ENCODE results near the gene SPOCK1.
A peak's percentile ranks its signal among the peaks of the same experiment; 100 is the strongest.

Gene SPOCK1

DNA sequence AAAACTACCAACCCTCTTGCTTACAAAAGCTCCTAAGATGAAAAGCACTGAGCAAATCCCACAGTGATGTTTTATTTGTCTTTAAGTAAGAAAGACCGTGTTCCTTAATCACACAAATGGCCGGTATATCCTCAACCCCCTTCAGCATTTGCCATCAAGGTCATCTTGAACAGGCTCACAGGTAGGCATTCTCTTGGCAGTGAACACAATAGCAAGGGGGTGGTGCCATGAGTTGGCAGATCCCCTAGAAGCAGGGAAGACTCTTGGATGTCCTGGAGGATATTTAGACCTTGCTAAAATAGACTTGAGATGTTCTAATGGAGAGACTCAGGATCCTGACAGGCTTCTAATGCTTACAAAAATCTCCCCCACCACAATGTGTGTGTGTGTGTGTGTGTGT lies 323.0 kb downstream of the SPOCK1 start:
- TF ChIP-seq, protein P1, sequence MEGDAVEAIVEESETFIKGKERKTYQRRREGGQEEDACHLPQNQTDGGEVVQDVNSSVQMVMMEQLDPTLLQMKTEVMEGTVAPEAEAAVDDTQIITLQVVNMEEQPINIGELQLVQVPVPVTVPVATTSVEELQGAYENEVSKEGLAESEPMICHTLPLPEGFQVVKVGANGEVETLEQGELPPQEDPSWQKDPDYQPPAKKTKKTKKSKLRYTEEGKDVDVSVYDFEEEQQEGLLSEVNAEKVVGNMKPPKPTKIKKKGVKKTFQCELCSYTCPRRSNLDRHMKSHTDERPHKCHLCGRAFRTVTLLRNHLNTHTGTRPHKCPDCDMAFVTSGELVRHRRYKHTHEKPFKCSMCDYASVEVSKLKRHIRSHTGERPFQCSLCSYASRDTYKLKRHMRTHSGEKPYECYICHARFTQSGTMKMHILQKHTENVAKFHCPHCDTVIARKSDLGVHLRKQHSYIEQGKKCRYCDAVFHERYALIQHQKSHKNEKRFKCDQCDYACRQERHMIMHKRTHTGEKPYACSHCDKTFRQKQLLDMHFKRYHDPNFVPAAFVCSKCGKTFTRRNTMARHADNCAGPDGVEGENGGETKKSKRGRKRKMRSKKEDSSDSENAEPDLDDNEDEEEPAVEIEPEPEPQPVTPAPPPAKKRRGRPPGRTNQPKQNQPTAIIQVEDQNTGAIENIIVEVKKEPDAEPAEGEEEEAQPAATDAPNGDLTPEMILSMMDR (IDR thresholded peaks at IDR 0.05; ENCODE audit: control insufficient read depth, extremely low read depth, insufficient read depth), result no peak
- H3K4me3 ChIP-seq (ENCODE audit: low read depth, low read length), result no peak overlapping the region
- peak; percentile 3 for DNase-seq (ENCODE audit: low read depth)

DNA sequence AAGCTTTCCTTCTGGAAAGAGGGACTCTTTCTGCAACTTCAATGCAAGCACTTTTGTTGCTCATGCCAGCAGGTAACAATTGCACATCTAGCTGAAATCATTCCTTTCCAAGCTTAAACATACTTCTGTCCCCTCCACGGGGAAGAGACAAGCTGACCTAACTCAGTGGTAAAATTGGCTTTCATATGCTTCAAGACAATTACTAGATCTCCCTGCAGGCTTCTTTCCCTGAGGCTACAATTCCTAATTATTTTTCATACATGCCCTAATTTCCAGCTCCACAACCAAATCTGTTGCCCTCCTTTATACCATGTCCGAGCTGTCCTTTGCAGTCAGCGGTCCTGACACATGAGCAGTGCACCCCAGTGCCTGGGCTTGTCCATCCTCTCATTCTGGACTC lies 324.9 kb downstream of the SPOCK1 start:
- H3K4me3 ChIP-seq (ENCODE audit: low read depth, low read length), result no peak overlapping the region
- no peak for DNase-seq (ENCODE audit: low read depth)
- TF ChIP-seq, protein P1 (IDR thresholded peaks at IDR 0.05; ENCODE audit: control insufficient read depth, extremely low read depth, insufficient read depth), result no peak

DNA sequence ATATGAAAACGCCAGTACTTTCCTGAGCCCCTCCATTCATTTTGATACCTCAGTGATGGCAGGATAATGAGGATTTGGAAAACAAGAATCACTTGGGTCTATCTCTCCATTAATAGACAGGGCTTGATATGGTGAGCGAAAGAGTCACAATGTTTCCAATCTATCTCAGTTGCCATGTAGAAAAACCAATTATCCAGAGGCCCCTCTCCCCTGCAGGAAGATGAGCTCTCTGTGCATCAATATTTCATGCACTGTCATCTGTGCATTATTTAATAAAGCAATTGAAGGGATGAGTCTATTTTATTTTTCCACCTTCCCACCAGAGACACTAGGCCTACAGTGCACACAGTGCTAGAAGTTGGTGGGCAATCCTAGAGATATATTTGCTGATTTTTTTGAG lies 326.9 kb downstream of the SPOCK1 start:
- no peak for DNase-seq (ENCODE audit: low read depth)
- TF ChIP-seq, protein P1 (IDR thresholded peaks at IDR 0.05; ENCODE audit: control insufficient read depth, extremely low read depth, insufficient read depth), result no peak
- H3K4me3 ChIP-seq (ENCODE audit: low read depth, low read length), result no peak overlapping the region

DNA sequence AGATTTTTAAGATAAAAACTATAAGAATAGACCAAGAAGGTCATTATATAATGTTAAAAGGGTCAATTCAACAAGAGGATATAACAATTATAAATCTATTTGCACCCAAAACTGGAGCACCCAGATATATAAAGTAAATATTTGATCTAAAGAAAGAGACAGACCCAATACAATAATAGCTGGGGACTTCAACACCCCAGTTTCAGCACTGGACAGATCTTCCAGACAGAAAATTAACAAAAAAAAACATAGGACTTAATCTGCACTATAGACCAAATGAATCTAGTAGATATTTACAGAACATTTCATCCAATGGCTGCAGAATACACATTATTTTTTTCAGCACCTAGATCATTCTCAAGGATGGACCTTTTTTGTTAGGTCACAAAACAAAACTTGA lies 331.9 kb downstream of the SPOCK1 start:
- TF ChIP-seq, protein P1 (IDR thresholded peaks at IDR 0.05; ENCODE audit: control insufficient read depth, extremely low read depth, insufficient read depth), result no peak
- DNase-seq (ENCODE audit: low read depth), result no peak
- no peak overlapping the region for H3K4me3 ChIP-seq (ENCODE audit: low read depth, low read length)

DNA sequence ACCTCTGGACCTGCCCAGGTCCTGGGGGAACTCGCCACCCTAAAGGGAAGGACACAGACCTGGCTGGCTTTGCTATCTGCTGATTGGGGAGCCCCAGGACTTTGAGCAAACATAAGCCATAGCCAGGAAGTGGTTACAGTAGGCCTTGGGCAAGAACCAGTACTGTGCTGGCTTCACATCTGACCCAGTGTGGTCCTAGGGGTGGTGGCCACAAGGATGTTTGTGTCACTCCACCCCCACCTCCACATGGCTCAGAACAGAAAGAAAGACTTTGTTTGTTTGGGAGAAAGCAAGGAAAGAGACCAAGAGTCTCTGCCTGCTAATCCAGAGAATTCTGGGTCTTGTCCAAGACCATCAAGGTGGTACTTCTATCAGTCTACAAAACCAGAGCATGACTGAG lies 334.2 kb downstream of the SPOCK1 start:
- no peak overlapping the region for H3K4me3 ChIP-seq (ENCODE audit: low read depth, low read length)
- TF ChIP-seq, protein P1 (IDR thresholded peaks at IDR 0.05; ENCODE audit: control insufficient read depth, extremely low read depth, insufficient read depth), result no peak
- no peak for DNase-seq (ENCODE audit: low read depth)

DNA sequence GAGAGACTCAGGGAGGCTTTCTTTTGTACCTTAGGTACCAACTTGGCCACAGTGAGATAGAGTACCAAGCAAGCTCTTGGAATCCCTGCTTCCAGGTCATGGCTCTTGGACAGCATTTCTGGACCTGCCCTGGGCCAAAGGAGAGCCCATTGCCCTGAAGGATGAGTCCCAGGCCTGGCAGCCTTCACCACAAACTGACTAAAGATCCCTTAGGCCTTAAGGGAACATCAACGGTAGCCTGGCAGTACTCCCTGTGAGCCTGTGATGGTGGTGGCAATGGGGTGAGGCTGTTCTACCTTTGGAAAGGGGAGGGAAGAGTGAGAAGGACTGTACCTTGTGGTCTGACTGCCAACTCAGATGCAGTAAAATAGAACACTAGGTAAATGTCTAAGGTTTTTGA lies 334.6 kb downstream of the SPOCK1 start:
- TF ChIP-seq, protein P1 (IDR thresholded peaks at IDR 0.05; ENCODE audit: control insufficient read depth, extremely low read depth, insufficient read depth), result no peak
- DNase-seq (ENCODE audit: low read depth), result no peak
- no peak overlapping the region for H3K4me3 ChIP-seq (ENCODE audit: low read depth, low read length)

DNA sequence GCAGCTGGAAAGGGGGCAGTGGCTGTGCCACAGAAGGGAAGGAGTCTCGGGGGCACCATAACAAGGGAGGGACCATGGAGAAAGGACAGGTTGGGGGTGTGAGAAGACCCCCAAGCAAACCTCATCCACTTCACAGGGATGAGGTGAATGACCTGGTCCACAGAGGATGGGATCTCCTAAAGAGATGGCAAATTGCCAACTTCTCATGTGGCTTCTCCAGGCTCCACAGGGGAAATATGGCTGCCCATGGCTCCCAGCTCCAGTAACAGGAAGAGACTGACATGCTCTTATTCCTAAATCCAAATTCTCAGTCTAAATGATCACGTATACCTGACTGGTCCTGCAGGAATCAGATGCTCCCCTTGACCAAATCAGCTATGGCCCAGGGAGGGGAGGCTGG lies 340.4 kb downstream of the SPOCK1 start:
- TF ChIP-seq, protein P1 (IDR thresholded peaks at IDR 0.05; ENCODE audit: control insufficient read depth, extremely low read depth, insufficient read depth), result no peak
- DNase-seq (ENCODE audit: low read depth), result no peak
- H3K4me3 ChIP-seq (ENCODE audit: low read depth, low read length), result no peak overlapping the region
